Activated CD4-positive, CD25-positive, alpha-beta regulatory T cell treated with anti-CD3 and anti-CD28 coated beads, Interleukin-2, amount 50 U/mL, for 16 hours (primary cell): ENCODE measurements around the gene AFG3L2.

Experiments used
- DNase-seq: peaks from one replicate; pipeline ENCODE4 v3.0.0-alpha.2; 2020; ENCODE audit warnings: low read depth, low spot score

The AFG3L2 gene

DNA sequence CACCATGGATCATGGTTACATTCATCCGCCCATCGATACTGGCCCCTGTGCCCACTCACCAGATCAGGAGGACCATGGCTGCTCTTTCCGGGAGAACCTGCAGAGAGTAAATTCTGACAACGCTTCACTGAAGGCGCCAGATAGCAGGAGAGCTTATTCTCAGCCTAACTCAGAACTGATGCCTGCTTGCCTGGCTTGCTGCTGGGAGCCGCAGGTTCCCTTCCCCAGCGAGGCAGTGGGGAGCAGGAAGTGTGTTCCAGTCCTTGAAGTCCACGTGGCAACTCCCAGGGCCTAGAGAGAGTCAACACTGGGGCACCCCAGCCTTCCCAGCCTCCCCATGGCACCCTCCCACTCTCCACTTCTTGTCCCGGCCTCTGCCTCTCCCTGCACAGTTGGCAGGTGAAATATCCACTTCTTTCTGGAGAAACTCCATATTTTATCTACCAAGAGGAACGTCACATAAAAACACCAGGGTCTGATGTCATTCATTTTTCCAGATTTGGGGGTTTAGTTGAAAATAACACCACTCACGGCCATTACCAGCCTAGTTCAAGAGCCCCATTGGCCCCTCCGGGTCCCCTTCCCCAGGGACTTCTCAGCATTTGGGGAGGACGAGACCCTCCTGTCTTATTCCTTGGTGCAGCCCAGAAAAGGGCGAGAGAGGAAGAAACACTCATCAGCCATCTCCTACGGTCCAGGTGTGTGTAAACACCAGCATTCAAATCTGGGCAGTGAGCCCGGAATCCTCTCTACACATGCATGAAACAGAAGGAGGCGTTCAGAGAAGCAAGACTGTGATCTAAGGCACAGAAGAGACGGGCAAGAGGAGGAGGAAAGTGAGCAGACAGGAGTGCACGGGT lies 72.4 kb downstream of the AFG3L2 start:
- DNase-seq = no peak

DNA sequence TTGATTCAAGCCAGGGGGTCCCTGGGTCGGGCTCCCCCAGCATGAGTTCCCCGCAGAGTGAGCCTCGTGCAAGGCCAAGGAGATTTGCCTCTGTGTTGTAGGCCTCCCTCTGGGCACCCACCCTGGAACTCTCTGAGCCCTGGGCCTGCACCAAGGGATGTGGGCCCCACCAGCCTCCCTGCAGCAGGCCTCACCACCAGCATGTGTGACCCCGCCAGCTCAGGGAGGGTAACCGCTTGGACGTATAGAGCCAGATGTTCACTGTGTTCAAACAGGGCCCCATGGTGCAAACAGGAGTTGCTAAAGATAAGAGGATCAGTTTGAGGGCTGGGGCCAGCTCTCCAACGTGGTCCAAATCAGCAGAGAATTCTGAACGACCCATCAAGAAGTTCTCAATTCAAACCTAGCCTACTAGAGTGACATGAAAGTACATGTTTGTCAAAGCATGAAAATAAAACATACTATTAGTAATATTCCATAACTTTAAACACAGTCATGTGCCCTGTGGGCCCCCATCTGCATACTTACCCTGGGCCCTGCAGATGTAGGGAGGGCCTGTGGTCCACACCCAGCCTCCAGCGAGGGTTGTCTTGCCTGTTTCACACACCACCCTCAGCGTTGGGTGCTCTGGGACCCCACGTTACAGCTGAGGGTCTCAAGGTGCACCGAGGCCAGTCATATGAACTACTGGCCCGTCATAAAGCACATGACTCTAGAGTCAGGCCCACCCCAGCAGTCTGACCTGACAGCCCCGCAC lies 74.5 kb downstream of the AFG3L2 start:
- DNase-seq = no peak

DNA sequence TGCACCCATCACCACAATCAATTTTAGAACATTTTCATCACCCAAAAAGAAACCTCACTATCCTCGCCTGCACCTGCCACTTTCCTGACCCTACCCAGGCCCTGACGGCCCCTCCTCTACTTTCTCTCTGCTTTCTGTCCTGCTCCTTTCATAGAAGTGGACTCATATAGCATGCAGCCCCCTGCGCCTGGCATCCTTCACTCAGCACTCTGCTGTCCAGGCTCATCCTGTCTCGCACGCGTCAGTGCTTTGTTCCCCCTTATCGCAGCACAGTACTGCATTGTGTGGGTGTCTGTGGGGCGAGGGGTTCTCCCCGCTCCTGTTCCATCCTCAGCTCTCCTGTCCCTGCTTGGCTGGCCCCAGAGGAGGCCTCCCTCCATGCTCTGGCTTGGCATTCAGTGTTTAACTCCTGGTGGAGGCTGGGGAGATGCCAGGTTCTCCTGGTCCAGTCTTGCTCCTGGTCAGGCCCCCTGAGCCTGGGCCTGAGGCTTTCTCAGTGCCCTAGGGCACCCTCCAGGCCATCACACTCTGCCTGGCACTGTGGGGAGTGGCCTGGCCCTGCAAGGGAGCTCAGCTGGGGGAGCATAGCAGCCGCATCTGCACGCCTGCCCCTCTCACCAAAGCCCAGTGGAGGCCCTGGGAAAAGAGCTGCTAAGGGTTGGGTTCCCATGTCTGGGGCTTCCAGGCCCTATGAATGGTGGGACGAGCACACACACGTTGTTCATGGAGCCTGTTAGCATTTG lies 75.6 kb downstream of the AFG3L2 start:
- no peak for DNase-seq

DNA sequence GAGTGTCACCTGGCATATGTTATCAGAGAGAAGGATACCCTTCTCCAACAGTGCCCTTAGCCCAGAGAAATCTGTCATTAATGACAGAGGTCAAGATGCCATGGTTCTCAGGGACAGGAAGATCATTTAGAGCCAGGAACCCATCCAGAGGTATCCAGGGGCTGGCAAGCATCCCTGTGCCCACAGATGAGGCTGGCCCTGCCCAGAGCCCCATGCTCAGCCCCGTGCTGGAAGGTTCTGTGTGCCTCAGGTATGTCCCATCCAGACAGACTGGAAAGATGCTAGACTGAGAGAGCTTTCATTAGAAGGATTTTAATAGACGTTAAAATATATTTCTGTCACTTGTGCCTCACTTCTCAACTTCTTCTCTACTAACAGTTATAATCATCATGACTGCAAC lies 77.2 kb downstream of the AFG3L2 start:
- DNase-seq = no peak

DNA sequence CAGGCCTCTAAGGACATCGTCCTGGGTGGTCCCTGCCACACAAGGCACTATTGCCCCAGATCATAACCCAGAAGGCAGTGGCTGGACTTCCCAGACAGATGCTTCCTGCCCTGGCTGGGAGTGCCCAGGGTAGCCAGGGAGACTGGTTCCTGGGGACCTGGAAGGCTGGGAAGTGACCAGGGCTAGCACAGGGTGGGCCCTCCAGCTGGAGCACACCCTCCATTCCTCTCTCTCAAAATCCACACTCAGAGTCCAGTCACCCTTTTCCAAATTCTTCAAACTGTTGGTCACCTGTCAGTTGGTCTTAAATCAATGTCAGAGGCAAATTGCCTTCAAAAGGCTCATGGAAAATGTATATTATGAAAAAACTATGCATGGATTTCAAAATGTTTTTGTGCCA lies 80.6 kb downstream of the AFG3L2 start:
- no peak for DNase-seq

DNA sequence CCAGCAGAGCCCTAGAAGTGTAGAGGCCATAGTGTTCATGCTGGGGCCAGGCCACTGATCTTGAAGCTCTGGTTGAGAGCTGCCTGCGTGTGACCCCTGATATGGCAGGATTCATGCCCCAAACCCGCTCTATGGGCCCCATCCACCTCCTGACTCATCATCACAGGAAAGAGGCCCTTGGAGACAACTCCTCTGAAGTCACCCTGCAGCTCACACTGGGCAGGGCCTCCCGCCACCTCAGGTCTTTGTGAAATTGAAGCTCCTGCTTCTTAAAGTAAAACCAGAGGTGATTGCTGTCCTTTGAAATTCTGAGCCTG lies 81.0 kb downstream of the AFG3L2 start:
- DNase-seq = no peak

DNA sequence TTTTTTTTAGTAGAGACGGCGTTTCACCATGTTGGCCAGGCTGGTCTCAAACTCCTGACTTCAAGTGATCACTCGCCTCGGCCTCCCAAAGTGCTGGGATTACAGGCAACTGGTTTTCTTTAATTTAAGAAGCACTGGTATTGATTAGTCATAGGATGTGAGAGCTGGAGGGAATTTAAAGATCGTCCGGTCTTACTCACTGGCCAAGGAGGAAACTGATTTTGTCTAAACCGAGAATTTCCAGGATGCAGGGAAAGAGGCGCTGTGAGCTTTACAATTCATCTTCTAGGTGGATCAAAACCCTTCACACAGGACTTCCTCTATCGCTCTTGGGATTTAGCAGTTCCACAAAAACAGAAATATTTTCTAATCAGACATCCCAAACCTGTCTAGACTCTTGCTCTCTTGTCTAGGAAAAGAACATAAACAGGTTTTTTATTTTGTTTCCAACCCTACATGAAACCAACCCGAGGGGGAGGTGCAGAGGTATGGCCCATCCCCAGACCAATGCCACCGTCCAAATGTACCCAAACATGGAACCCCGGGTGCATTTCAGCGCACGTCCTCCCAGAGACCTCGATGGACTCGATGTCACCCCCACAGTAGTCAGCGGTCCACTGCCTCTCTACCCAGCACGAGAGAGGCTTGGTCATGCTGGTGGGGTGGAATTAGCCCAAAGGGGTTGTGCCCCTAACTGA lies 81.5 kb downstream of the AFG3L2 start:
- no peak for DNase-seq

DNA sequence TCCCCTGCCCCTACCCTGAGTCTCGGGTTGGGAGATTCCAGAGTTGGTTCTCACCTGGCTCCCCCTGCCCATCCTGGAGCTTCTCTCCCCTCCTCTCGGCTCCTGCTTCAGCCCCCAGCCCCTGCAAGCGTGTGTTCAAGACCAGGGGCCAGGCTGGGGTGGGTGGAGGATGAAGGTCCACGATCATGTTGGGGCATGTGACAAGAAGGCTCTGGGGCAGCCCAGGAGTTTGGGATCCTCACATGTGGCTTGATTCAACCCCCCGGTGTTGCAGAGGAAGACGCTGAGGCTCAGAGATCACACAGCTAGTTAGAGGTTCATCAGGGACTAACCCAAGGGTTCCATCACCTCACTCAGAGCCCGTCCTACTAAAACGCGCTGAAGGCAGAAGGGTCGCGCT lies 83.2 kb downstream of the AFG3L2 start:
- no peak for DNase-seq

DNA sequence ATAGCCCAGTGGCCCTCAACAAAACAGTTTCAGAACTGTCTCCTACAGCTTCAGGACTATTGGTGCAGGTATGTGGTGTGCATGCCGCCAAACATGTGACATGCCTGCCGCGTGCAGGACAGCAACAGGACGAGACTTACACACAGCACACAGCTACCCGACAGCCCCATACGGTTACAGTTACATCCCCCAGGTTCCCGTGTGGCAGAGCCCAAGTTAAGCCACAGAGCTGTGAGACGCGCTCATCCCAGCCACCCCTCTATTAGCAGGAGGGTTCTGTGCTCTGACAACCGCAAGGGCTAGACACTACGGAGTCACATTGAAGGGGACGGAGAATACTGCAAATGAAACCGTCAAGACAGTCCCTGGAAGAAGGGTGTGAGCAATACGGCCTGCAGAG lies 85.3 kb downstream of the AFG3L2 start:
- DNase-seq = no peak

DNA sequence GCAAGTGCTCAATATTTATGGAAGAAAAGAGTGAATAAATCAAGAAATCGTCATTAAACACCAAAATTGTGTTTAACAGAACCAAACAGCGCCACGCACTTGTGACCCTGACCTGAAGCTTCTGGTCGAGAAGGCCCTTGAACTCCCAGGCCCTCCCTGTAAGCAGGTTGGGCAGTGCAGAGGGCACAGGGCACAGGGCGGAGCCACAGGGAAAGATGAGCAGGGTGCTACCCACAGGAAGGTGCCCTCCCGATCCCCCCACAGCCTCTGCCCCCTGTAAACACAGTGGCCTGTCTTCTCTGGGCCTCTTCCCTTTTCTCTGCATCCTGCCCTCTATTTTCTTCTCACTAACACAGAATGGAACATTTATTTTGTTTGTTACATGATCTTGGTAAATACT lies 85.9 kb downstream of the AFG3L2 start:
- no peak for DNase-seq

DNA sequence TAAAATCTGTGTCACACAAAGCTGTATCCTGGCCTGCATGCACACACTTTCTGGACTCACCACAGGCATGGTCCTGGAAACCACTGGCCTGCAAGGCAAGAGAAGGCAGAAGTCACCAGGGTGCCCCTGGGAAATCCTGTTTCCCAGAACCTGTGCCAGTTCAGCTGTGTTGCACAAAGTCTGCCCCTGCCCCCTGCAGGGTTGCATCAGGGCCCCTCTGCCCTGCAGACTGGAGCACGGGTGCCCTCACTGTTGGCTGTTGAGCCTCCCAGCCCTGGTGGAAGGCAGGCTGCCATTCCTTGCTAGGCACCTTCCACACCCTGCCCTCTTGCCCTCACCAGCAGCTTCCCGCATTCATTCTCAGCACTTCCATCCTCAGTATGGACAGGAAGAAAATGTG lies 86.9 kb downstream of the AFG3L2 start:
- no peak for DNase-seq

DNA sequence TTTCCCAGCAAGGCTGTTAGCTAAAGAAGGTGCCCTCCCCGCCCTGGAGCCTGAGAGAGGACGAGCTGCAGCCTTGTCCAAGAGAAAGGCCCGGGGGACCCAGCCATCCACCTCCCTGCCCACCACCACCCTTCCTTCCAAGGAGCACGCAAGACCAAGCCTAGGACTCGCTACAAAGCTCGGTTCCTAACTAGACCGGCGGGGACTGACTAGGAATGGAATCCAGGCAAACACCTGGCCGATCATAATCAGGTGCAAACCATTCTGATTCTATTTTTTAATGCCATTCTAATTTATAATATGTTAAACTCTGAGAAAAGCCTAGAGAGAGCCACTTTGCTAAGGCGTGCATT lies 88.6 kb downstream of the AFG3L2 start:
- DNase-seq = no peak

DNA sequence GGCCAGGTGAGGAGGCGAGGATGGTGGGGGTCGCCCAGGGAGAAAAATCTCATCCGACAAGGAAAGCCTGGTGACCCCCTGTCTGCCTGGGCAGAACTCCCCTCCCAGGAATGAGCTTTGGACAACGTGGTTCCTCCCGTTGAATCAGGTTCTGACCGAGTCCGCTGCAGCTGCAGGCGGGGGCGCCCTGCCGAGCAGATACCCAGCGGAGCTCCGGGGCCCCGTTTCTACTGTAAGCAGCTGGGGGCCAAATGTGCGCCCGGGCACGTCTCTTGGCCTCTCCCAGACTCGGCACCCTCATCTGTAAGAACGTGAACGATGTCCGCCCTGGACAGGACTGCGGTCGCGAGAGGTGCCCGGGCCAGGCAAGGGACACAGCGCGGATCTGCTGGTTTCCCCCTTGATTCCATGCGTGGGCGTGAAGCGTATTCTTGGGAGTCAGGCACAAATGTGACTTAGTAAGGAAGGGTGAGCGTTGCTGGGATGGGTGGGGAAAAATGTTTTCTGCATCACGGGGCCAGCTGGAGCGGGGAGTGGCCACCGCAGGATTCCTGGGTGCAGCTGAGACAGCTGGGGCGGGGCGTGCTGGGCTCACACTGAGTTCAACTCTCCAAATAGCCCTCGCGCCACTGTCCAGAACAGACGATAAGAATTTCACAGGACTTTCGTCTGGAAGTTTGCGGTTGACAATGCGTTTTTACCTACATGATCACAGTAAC lies 89.2 kb downstream of the AFG3L2 start:
- DNase-seq = no peak

DNA sequence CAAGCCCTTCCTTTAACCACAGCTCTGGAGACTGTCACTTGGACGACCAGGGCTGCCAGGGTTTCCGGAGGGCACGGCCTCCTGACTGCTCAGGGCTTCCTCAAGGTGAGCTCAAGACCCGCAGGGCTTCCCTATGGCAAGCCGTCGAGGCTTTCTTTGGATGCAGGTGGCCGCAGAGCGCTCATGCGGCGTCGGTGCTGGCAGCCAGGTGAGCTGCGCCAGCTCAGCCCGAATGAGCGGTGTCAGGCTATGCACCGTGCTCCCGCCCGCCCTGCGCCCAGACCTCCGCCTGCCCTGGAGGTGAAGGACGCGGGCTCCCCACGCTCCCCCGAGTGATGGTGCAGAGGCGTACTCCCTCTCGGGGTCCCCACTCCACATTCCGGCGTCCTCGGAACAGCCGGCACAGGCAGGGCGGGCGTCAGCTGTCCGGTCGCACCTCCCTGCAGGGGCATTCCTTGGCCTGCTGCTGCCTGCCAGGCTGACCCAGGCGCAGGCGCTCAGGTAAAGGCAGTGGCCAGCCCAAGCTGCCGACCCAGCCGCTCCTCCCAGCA lies 89.8 kb downstream of the AFG3L2 start:
- no peak for DNase-seq

DNA sequence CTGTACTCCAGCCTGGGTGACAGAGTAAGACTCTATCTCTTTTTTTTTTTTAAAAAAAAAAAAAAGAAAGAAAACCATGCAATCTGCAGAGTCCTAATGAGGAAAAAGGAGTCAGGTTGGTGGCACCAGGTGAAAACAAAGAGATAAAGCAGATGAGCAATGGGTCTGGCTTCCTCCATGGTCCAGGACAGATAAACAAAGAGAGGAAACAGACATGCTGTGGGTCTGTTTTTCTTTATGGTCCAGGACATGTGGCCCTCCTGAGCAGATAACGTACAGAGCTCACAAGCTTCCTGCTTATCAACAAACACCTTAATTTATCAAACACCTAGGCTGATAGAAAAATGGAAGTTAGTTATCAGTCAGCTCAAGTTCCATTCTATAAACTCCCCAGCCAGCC lies 93.4 kb downstream of the AFG3L2 start:
- no peak for DNase-seq

DNA sequence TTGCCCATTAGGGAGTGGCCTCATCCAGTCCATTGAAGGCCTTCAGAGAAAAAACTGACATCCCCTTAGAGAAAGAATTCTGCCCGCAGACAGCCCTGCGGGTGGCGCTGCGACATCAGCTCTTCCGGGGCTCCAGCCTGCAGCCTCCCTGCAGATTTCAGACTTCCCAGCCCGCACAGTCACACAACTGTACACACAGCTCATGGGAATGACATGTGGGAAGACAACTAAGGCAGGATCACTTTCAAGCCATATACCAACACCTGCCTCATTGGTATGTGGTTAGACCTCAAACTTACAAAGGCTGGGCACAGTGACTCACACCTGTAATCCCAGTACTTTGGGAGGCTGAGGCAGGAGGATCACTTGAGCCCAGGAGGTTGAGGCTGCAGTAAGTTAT lies 93.8 kb downstream of the AFG3L2 start:
- no peak for DNase-seq

DNA sequence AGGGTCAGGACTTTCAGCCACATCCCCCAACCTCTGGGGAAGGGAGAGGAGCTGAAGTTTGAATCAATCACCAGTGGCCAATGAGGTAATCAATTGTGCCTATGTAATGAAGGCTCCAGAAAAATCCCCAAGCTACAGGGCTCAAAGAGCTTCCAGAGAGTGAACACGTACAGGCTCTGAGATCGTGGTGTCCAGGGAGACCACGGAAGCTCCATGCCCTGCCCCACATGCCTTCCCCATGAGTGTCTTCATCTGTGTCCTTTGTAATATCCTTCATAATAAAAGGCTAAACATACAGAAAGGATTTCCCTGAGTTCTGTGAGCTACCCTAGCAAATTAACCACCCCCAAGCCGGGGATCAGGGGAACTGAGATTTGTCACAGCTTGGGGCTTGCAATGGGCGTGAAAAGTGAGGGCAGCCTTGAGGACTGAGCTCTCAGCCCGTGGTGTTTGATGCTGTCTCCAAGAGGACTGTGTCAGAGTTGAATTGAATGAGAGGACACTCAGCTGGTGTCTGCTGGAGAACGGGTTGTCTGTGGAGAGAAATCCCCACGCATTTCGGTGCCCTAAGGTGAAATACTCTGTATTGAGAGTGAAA lies 94.5 kb downstream of the AFG3L2 start:
- DNase-seq = no peak

DNA sequence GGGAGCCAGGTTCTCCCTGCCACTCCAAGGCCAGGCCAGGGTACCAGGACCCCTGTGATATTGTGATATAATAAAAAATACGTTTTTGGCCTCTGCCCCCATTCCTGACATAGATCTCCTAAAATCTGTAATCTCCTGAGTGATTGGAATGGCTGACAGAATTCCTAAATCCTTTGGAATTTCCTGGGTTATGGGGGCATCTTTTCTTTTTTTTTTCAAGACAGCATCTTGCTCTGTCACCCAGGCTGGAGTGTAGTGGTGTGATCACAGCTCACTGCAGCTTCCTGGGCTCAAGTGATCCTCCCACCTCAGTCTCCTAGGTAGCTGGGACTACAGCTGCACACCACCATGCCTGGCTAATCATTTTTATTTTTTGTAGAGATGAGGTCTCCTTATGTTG lies 95.2 kb downstream of the AFG3L2 start:
- no peak for DNase-seq

DNA sequence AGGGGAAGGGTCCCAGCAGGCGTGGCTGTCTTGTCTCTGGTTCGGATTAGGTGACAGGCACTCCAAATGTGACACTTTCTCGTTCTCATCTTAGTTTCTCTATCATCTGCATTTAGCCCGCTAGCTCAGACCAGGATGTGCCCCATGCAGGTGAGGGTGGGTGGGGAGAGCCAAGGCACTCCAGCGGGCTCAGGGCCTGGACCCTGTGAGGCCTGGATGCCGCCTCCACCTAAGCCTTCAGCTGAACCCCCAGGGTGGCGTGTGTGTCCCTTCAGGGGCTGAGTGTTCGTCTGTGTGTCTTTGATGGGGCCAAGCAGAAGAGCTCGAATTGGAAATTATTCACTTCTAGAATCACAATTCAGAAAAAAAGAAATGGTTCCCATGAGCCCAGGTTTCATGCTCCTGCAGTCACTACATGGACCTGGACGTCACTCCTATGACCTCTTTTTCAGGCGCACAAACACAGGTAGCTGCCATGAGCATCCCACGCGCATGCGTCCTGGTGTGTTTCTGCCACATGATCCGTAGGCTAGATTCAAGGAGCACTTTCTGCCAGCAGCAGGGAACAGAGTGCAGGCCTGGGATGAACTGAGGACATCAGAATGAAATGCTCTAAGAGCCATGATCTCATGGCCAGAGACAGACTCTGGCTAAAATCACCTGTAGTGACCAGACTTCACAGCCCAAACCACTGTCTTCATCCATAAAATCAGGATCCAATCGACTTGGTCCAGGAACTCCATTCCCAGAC lies 97.1 kb downstream of the AFG3L2 start:
- DNase-seq = no peak
